Smooth muscle cell of the pulmonary artery (primary cell): ENCODE results near the gene ASPDH. TPM values are rescaled to one million over a fixed set of nuclear protein-coding genes. Genes with fewer than 3 reads are reported as not detected.

Experiments used
- total RNA-seq: library from RNA; depleted of rRNA; stranded (reverse); fragments of >200 nt; gene quantifications from 2 replicates; pipeline ENCODE4 v1.2.3, GENCODE V29; 2014

ASPDH gene
- total RNA-seq, result not detected in 2 replicates

DNA sequence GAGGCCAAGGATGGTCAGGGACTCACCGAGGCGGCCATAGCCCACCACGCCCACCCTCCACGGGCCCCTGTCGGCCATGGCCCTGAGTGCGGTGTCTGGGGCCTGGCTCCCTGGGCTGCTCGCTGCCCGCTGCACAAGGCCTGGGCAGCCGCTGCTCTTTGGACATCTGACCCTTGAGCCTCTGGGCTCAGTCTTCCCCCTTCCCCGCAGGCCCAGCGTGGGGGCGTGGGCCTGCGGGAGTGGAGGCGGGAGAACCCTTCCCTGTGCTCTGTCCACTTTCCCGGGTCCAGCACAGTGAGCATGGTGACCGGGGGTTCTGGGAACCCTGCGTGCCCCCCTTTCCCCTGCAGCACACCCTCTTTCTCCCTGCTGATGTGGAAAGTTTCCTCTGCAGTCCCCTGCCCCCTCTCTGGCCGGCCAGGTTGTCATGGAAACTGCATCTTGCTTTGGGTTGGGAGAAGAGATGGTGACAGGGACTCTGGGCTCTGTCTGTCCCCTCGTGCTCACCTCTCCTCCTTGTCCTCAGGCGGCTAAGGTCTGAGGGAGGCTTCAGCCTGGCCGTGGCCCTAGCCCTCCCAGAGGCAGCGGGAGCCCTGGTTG lies at the start of gene ASPDH:
ASPDH (minus strand) TSS at position 168 of the 600 bp plus-strand sequence; CDS start at position 78, 90 bp downstream.

DNA sequence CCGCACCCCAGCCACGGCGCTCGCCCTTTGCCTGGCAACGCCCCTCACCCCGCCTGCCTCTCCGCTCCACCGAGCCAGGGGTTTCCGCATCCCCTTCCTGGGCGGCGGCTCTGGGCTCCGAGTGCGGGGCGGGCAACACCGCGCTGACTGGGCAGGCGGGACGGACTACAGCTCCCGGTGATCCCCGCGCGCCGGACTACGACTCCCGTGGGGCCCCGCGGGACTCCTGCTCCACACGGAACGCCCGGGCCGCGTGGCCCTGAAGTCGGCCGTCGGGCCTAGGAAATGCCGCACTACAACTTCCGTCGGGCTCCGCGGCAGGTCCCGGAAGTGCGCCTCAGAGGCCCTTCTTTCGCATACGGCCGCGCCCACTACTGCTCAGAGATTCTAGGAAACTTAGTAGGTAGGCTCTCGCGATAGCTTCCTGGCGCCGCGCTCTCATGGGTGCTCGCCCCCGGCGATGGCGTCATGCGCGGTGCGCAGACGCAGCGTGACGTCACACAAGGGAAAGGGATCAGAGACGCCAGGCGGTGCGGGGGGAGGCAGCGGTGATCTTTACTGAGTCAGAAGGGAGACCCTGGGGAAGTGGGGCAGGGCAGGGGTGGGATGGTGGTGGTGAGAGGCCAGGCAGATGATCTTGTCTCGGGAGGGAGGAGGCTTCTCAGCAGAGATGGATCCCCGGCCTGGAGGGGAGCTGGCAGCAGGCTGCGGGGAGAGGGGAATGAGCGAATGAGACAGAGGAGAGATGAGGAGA lies 2.5 kb downstream of the ASPDH start, which contains the start of gene JOSD2:
JOSD2 (minus strand) TSS at position 123 of the 754 bp plus-strand sequence. CDS start 760 bp downstream, outside the sequence.

DNA sequence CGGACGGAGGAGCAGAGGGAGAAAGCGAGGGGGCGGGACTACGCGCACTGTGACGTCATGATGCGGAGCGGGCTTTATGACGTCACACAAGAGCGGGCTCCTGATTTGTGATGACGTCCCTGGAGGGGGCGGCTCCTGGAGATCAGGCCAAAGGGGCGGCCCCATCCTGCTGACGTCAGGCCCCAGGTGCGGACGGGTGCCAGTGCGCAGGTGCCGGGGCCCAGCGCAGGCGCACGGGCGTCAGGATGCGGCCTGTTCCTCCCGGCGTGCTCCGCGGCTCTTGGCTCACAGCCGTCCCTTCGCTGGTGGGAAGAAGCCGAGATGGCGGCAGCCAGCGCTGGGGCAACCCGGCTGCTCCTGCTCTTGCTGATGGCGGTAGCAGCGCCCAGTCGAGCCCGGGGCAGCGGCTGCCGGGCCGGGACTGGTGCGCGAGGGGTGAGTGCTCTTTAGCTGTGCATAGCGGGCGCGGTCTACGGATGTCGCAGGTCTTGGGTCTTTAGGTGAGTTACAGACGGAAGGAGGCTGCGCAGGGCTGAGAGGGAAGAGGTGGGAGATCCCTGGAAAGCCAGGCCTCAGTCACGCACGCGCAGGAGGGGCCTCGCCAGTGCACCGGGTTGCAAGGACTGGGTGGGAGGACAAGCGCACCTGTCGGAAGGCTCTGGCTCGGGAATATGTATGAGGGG lies 37.3 kb downstream of the ASPDH start, which contains the start of the genes EMC10 and GARIN5A:
EMC10 (plus strand) TSS at position 284 of the 683 bp plus-strand sequence; CDS start at position 322, 38 bp downstream.
GARIN5A (minus strand) TSS at position 625 of the 683 bp plus-strand sequence; CDS start at position 165, 460 bp downstream.

Other genes with a start within 250 kb of the ASPDH start
- gene KCNC3, start 184.5 kb downstream of the ASPDH start, total RNA-seq, result 0.46 and 0.53 TPM in 2 replicates
- gene NAPSA, start 148.3 kb downstream of the ASPDH start, total RNA-seq, result 0.33 and 0.36 TPM in 2 replicates
- 89.7 and 97.9 TPM in 2 replicates for gene NR1H2, start 137.5 kb downstream of the ASPDH start, total RNA-seq
- gene POLD1, start 129.6 kb downstream of the ASPDH start, total RNA-seq, result 18.6 and 24.5 TPM in 2 replicates
- not detected in 2 replicates for gene SPIB, start 95.0 kb downstream of the ASPDH start, total RNA-seq
- gene MYBPC2, start 81.0 kb downstream of the ASPDH start, total RNA-seq, result not detected in 2 replicates
- gene EMC10, start 37.4 kb downstream of the ASPDH start, total RNA-seq, result 84.3 and 87.3 TPM in 2 replicates
- gene GARIN5A, start 37.1 kb downstream of the ASPDH start, total RNA-seq, result 0.23 and 0.39 TPM in 2 replicates
- 35.9 and 37.4 TPM in 2 replicates for gene JOSD2, start 2.7 kb downstream of the ASPDH start, total RNA-seq
- 0.26 and 1.2 TPM in 2 replicates for gene LRRC4B, start 54.5 kb upstream of the ASPDH start, total RNA-seq
- 0.20 TPM in 2 replicates for gene SYT3, start 126.0 kb upstream of the ASPDH start, total RNA-seq
- not detected in 2 replicates for gene C19orf81, start 135.5 kb upstream of the ASPDH start, total RNA-seq
- 5.8 and 6.4 TPM in 2 replicates for gene SHANK1, start 205.9 kb upstream of the ASPDH start, total RNA-seq
- gene CLEC11A, start 209.5 kb upstream of the ASPDH start, total RNA-seq, result 69.0 and 84.0 TPM in 2 replicates